ENCODE measurements around the gene B4GALT2. TPM values are rescaled to one million over a fixed set of nuclear protein-coding genes. Genes with fewer than 3 reads are reported as not detected.

Gene B4GALT2
- total RNA-seq, 1 experiment from 2014 or later: 76.8 TPM

GRCh38 chr1:44016041-44016889, 37.3 kb downstream of the B4GALT2 start:
- ChIA-PET CTCF (no interaction called here), POLR2A (no interaction called here), RAD21 (ENCODE audit: low non-redundant PET in 1 of 2, low total read pairs in 2 of 2, uncharacterized antibody in 2 of 2, unreplicated experiment in 2 of 2) (no interaction called here)
- DNase-seq (ENCODE audit: low read depth, low spot score): no peak
- no peaks in the 10 kb centered on the region for H3K9me2 ChIP-seq (ENCODE audit: insufficient read depth)
- H3K4me3 ChIP-seq (replicated peaks in 1 of 2; ENCODE audit: low read depth in 1 of 2, low read length in 2 of 2): no peak overlapping the region
- no peaks in the 10 kb centered on the region for H3K9me3 ChIP-seq (ENCODE audit: control insufficient read depth in 1 of 2, insufficient read depth in 1 of 2, low read depth in 1 of 2, low read length in 2 of 2)
- no TSS peak for BruUV-seq (replicated peaks)
- no peak overlapping the region for H3K27ac ChIP-seq (ENCODE audit: low read depth, low read length)
- intact Hi-C loops (cut with micrococcal nuclease): no loop called here
- no peak for ATAC-seq
- H3K36me3 ChIP-seq (ENCODE audit: control insufficient read depth in 1 of 2, insufficient read depth in 2 of 2, low read length in 2 of 2): no peaks in the 10 kb centered on the region
- H3K4me2 ChIP-seq (ENCODE audit: low read length): no peak overlapping the region
- no peak overlapping the region for H2AFZ ChIP-seq (ENCODE audit: low read depth, low read length, poor library complexity, severe bottlenecking)
- peaks cover 7 to 8% of the 10 kb centered on the region in 2 experiments; a peak in 3 of 4 replicates for H3K4me1 ChIP-seq (ENCODE audit: control insufficient read depth in 1 of 2, insufficient read depth in 2 of 2, low read length in 2 of 2)
- no peaks in the 10 kb centered on the region for H3K79me2 ChIP-seq (ENCODE audit: insufficient read depth, low read length)
- no peak overlapping the region for H3K9ac ChIP-seq (ENCODE audit: low read length)
- no peak for TF ChIP-seq CBX3 (IDR thresholded peaks at IDR 0.05; ENCODE audit: low read depth)
- H3K27me3 ChIP-seq (ENCODE audit: insufficient read depth, low read length): no peaks in the 10 kb centered on the region
- no peaks in the 10 kb centered on the region for H4K20me1 ChIP-seq (ENCODE audit: insufficient read depth)

DNA sequence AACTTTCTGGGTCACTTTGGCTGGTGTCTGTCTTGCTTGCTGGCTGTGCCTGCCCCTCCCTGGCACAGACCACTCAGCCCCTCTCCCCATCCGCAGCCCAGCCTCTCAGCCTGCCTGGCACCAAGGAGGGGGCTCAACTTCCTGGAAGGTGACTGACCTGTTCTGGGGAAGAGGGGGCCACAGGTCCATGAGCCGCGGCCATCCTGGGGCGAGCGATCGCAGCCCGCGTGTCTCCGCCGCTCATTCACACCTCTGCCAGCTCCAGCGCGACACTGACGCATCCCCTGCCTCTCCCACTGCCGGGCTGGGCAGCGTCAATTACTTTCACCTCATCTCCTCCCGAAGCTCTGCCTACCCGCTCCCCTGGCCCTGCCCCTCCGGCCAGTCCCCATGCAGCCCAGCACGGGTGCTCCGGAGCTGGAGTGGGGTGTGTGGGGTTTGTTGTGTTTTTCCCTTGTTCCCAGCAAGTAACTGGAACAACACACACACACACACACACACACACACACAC, 37.9 kb downstream of the B4GALT2 start:
- intact Hi-C loops (cut with micrococcal nuclease): no loop called here
- no peaks in the 10 kb centered on the region for H3K79me2 ChIP-seq (ENCODE audit: insufficient read depth, low read length)
- no peaks in the 10 kb centered on the region for H3K36me3 ChIP-seq (ENCODE audit: control insufficient read depth in 1 of 2, insufficient read depth in 2 of 2, low read length in 2 of 2)
- no peak overlapping the region for H3K4me2 ChIP-seq (ENCODE audit: low read length)
- H4K20me1 ChIP-seq (ENCODE audit: insufficient read depth): no peaks in the 10 kb centered on the region
- no peak overlapping the region for H3K4me3 ChIP-seq (replicated peaks in 1 of 2; ENCODE audit: low read depth in 1 of 2, low read length in 2 of 2)
- ChIA-PET CTCF (no interaction called here), POLR2A (no interaction called here), RAD21 (ENCODE audit: low non-redundant PET in 1 of 2, low total read pairs in 2 of 2, uncharacterized antibody in 2 of 2, unreplicated experiment in 2 of 2) (no interaction called here)
- no peaks in the 10 kb centered on the region for H3K9me2 ChIP-seq (ENCODE audit: insufficient read depth)
- H3K27ac ChIP-seq (ENCODE audit: low read depth, low read length): no peak overlapping the region
- ATAC-seq: no peak
- H2AFZ ChIP-seq (ENCODE audit: low read depth, low read length, poor library complexity, severe bottlenecking): no peak overlapping the region
- H3K9ac ChIP-seq (ENCODE audit: low read length): no peak overlapping the region
- TF ChIP-seq YY1 (IDR thresholded peaks at IDR 0.05; ENCODE audit: extremely low read depth, insufficient replicate concordance, low read depth, low read length): no peak
- TF ChIP-seq SRF (IDR thresholded peaks at IDR 0.05; ENCODE audit: low read depth): no peak
- BruUV-seq (replicated peaks): no TSS peak
- H3K4me1 ChIP-seq (ENCODE audit: control insufficient read depth in 1 of 2, insufficient read depth in 2 of 2, low read length in 2 of 2): peaks cover 7 to 8% of the 10 kb centered on the region in 2 experiments; a peak in 3 of 4 replicates
- no peaks in the 10 kb centered on the region for H3K9me3 ChIP-seq (ENCODE audit: control insufficient read depth in 1 of 2, insufficient read depth in 1 of 2, low read depth in 1 of 2, low read length in 2 of 2)
- no peaks in the 10 kb centered on the region for H3K27me3 ChIP-seq (ENCODE audit: insufficient read depth, low read length)
- no peak for DNase-seq (ENCODE audit: low read depth, low spot score)

Data from HCT116 (cell line).